Omental fat pad (tissue), 4 donors: Measurements from ENCODE around the gene C1orf56. TPM values are rescaled to one million over a fixed set of nuclear protein-coding genes. Genes with fewer than 3 reads are reported as not detected.

ENCODE experiments used
- ATAC-seq: fragments of 150-250 bp; one replicate; pipeline ENCODE4 v1.9.1; 2016; ENCODE audit warnings: mild to moderate bottlenecking, moderate library complexity; ENCODE audit not compliant: low FRiP score
- DNase-seq: peaks from one replicate; pipeline ENCODE4 v3.0.0-alpha.2; 2019; ENCODE audit warnings: low spot score
- total RNA-seq, 4 donors: library from RNA; depleted of rRNA; stranded (reverse); fragments of >200 nt; gene quantifications; one replicate each; pipeline ENCODE4 v1.1.0, GENCODE V29; 2016
- TF ChIP-seq, protein P1 (sequence below), 3 donors: fragments of 450-650 bp; IDR thresholded peaks; one replicate each; pipeline ENCODE4 v1.5.1; 2016 to 2017; ENCODE audit warnings: antibody characterized with exemption in 3 of 3, mild to moderate bottlenecking in 3 of 3, moderate library complexity in 2 of 3

C1orf56 gene, protein sequence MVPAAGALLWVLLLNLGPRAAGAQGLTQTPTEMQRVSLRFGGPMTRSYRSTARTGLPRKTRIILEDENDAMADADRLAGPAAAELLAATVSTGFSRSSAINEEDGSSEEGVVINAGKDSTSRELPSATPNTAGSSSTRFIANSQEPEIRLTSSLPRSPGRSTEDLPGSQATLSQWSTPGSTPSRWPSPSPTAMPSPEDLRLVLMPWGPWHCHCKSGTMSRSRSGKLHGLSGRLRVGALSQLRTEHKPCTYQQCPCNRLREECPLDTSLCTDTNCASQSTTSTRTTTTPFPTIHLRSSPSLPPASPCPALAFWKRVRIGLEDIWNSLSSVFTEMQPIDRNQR
- 1 to 10 TPM; 2.8 to 7.8 (median 5.6) TPM for total RNA-seq

DNA sequence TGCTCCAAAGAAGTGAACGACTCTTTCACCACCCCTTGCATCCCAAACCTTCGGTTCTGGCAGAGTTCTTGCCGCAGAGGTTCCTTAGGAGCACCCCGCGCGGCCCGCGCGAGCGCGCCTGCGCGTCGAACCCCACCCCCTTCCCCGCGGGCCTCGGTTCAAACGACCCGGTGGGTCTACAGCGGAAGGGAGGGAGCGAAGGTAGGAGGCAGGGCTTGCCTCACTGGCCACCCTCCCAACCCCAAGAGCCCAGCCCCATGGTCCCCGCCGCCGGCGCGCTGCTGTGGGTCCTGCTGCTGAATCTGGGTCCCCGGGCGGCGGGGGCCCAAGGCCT lies at the start of gene C1orf56:
Gene C1orf56 (plus strand): TSS at position 161 of the 334 bp plus-strand sequence. CDS start 97 bp downstream, at position 258.
- TF ChIP-seq, protein P1, sequence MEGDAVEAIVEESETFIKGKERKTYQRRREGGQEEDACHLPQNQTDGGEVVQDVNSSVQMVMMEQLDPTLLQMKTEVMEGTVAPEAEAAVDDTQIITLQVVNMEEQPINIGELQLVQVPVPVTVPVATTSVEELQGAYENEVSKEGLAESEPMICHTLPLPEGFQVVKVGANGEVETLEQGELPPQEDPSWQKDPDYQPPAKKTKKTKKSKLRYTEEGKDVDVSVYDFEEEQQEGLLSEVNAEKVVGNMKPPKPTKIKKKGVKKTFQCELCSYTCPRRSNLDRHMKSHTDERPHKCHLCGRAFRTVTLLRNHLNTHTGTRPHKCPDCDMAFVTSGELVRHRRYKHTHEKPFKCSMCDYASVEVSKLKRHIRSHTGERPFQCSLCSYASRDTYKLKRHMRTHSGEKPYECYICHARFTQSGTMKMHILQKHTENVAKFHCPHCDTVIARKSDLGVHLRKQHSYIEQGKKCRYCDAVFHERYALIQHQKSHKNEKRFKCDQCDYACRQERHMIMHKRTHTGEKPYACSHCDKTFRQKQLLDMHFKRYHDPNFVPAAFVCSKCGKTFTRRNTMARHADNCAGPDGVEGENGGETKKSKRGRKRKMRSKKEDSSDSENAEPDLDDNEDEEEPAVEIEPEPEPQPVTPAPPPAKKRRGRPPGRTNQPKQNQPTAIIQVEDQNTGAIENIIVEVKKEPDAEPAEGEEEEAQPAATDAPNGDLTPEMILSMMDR (IDR thresholded peaks at IDR 0.05): no peak
- DNase-seq (no peak), ATAC-seq (peak; percentile 87)

GRCh38 chr1:150997949-150998348 lies 49.6 kb upstream of the C1orf56 start:
- DNase-seq (no peak), ATAC-seq (no peak)
- TF ChIP-seq, protein P1 (IDR thresholded peaks at IDR 0.05): no peak

GRCh38 chr1:150999051-150999674 lies 48.4 kb upstream of the C1orf56 start:
- DNase-seq (no peak), ATAC-seq (no peak)
- TF ChIP-seq, protein P1 (IDR thresholded peaks at IDR 0.05): no peak

DNA sequence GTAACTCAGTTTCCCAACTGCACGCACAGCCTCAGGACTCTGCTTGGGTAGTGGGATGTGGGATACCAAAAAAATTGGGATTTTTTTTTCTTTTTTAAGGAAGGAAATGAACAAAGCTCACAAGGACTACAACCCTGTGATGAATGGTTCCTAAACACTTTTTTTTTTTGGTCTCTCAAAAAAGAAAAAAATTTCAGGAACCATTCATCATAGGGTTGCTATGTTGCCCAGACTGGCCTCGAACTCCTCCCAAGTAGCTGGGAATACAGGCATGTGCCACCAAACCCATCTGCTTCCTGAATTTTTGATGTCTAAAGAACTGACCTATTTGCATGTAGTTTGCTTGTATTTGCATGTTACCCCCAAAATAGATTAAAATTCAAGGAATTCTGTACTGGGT lies 47.6 kb upstream of the C1orf56 start:
- no peak for DNase-seq
- TF ChIP-seq, protein P1 (IDR thresholded peaks at IDR 0.05): no peak
- ATAC-seq: no peak

DNA sequence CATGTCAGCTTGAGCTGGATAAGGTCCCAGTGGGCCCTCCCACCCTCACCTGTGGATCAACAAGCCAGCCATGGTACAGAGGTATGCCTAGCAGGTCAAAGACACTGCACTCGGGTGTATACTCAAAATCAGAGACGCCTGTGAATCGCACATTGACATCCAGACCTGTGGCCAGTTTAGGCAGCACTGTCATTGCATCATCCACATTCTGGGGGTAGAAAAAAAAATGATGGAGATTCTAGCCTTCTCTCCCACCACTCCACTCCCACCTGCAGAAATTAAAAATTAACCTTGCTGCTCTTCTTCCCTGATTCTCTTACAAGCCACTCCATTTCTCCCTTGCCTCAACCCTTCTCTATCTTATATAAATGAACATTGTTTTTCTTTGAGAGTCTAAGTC lies 47.1 kb upstream of the C1orf56 start:
- DNase-seq (no peak), ATAC-seq (no peak)
- TF ChIP-seq, protein P1 (IDR thresholded peaks at IDR 0.05): no peak

DNA sequence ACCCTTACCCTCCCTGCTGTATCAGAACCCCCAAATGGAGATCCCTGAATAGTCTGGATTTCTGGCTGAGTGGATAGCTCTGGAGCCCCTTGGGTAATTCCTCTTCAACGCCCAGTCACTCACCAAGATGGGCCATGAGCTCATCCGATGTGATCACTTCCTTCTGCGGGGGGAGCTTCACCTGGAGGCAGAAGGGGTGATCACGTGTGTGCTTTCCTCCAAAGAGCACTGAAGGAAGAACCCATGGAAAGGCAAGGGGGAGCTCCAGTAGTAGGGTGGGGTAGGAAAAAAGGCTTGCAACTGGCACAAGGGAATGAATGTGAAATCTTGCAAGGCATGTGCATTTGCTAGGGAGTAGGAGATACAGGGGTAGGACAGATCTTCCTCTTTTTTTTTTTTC lies 45.9 kb upstream of the C1orf56 start:
- no peak for DNase-seq
- no peak for ATAC-seq
- TF ChIP-seq, protein P1 (IDR thresholded peaks at IDR 0.05): no peak

DNA sequence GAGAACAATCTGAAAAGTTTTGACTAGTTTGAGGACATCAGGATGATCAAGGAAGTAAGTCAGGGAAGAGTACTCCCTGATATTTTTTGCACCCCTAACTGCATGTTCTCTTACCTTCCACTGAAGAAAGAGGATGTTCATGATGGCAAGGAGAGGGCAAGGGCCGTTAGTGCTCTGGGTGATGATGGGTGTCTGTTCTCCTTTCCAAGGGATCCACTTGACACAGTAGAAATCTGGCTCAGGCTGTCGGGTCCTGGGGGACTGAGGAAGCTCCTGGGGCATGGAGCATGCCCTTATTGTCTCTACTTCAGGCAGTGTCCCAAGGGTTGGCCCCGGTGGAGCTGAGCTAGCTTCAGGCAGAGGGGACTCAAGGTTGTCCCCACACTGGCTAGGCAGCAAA lies 45.5 kb upstream of the C1orf56 start:
- ATAC-seq (no peak), DNase-seq (no peak)
- TF ChIP-seq, protein P1 (IDR thresholded peaks at IDR 0.05): no peak
